HG03558 (cell line): ENCODE results near the gene PGR.
"Not testable (repeated sequence)": the region's sequence is repeated elsewhere in the genome, so short reads cannot be mapped to it uniquely, and the experiment has no call there.

Source experiments
- ATAC-seq: cut with Tn5 transposase; IDR thresholded peaks from one replicate; pipeline ENCODE4 v1.9.1; 2021; ENCODE audit warnings: moderate number of reproducible peaks; ENCODE audit not compliant: unreplicated experiment; ENCODE audit errors: extremely low read depth

PGR gene

GRCh38 chr11:101013702-101014101 is 115.9 kb downstream of the PGR start:
- not testable (repeated sequence) for ATAC-seq

GRCh38 chr11:101011881-101012280 is 117.7 kb downstream of the PGR start:
- no peak for ATAC-seq

- no peak for ATAC-seq
Observed at GRCh38 chr11:101010899-101011298, 118.7 kb downstream of the PGR start.

- no peak for ATAC-seq
Observed at GRCh38 chr11:101009690-101010055, 119.9 kb downstream of the PGR start.

- no peak for ATAC-seq
Observed at GRCh38 chr11:101008961-101009689, 120.5 kb downstream of the PGR start.

GRCh38 chr11:101003468-101003867 is 126.1 kb downstream of the PGR start:
- no peak for ATAC-seq

GRCh38 chr11:100999756-101000155 is 129.9 kb downstream of the PGR start:
- no peak for ATAC-seq

- no peak for ATAC-seq
Observed at GRCh38 chr11:100994966-100995365, 134.6 kb downstream of the PGR start.

GRCh38 chr11:100991541-100991940 is 138.1 kb downstream of the PGR start:
- ATAC-seq = no peak

- ATAC-seq = no peak
Observed at GRCh38 chr11:100990931-100991330, 138.7 kb downstream of the PGR start.

GRCh38 chr11:100984668-100985067 is 144.9 kb downstream of the PGR start:
- ATAC-seq = no peak

GRCh38 chr11:100981196-100981824 is 148.3 kb downstream of the PGR start:
- no peak for ATAC-seq

- no peak for ATAC-seq
Observed at GRCh38 chr11:100980156-100980555, 149.5 kb downstream of the PGR start.
